RKO (cell line): ENCODE data around the gene CDKL4.
"Not testable (repeated sequence)": the region's sequence is repeated elsewhere in the genome, so short reads cannot be mapped to it uniquely, and the experiment has no call there.

ENCODE experiments used
- DNase-seq: peaks from one replicate; pipeline ENCODE4 v3.0.0-alpha.2; 2016; ENCODE audit warnings: low spot score

CDKL4 gene

GRCh38 chr2:39232141-39232540, 11.6 kb downstream of the CDKL4 start:
- DNase-seq = no peak

GRCh38 chr2:39228413-39229209, 15.2 kb downstream of the CDKL4 start:
- no peak for DNase-seq

GRCh38 chr2:39227628-39228412, 15.9 kb downstream of the CDKL4 start:
- DNase-seq = peak; percentile 77

GRCh38 chr2:39225567-39225966, 18.2 kb downstream of the CDKL4 start:
- no peak for DNase-seq

- DNase-seq = no peak
Measured at GRCh38 chr2:39223909-39224308, 19.9 kb downstream of the CDKL4 start.

DNA sequence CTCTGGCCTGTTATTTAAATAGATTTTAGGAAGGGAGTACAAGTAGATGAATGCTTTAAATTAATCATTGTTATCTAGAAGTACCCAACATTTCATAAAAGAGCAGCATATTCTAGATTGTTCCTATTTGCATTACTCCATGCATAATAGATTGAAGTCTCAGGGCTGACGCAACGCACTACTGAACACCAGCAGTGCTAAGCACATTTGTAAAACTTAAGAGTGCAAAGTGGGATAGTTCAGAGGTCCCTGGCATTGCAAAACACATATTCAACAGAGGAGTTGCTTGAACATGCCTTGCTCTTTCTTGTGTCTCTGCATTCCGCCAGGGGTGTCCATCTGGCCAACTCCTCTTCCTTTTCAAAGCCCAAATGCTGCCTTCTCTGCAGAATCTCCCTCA, 22.3 kb downstream of the CDKL4 start:
- DNase-seq = no peak

- DNase-seq = no peak
Measured at GRCh38 chr2:39220136-39220535, 23.6 kb downstream of the CDKL4 start.

GRCh38 chr2:39218391-39218790, 25.4 kb downstream of the CDKL4 start:
- DNase-seq = no peak

DNA sequence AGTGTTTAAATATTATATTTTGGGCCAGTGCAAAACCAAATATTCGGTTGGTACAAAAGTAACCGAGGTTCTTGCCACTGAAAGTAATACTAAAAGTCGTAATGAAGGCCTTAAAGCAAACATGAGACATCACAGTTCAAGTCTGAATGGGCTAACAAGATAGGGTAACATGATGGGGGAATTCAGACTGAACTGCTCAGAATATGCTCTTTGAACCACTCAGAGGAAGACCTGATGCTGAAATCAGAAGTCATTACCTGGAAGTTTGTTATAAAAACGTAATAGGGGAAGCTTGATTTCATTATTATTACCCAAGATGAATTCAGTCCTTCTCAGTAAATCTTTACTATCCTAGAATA, 26.6 kb downstream of the CDKL4 start:
- no peak for DNase-seq

DNA sequence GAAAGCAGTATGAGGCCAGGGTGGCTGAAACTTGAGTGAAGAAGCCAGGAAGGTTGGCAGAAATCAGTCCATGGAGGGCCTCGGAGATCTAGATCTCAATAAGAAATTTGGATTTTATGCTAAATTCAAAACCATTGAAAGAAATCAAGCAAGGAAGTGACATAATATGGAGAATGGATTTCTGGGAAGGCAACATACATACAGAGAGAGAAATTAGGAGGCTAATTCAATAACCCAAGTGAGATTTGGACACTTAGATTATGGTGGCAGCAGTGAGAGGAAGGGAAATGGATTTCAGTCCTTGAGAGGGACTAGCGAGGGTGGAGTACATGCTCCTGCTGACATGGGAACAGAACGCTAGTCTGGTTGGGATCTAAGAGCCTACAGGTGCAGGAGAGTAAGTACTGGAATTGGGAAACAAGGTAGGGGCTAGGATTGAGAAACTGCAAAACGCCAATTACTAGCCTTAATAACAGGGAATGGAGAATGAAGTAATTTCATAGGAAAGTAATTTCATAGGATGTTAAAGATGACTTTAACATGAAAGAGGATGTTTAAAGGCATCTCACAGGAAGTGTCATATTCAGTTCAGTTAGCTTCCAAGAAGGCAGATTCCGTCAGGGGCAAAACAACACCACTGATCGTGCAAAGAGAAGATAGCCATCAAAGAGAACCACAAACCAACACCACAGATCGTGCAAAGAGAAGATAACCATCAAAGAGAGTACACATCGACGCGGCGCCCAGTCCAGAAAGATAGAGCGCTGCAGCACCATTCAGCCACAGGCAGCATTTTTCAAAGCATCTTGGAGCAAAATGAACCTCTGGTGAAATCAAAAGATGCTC, 27.2 kb downstream of the CDKL4 start:
- DNase-seq = no peak

GRCh38 chr2:39215545-39215944, 28.2 kb downstream of the CDKL4 start:
- no peak for DNase-seq

DNA sequence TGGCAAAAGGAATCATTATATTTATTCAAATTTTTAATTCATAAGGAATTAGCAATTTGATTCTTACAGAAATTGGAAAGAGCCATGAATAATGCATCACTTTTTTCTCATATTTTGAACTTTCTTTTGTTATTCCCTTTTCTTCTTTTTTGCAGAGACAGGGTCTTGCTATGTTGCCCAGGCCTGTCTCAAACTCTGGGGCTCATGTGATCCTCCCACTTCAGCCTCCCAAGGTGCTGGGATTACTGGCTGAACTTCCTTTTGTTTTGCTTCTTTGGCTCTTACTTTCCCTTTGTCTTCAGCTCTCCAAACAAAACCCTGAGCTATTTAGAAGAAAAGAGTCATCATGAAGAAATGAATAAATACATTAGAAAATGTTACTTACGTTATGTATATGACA, 30.8 kb downstream of the CDKL4 start:
- no peak for DNase-seq

GRCh38 chr2:39210846-39211245, 32.9 kb downstream of the CDKL4 start:
- no peak for DNase-seq

- no peak for DNase-seq
Measured at GRCh38 chr2:39203382-39203781, 40.4 kb downstream of the CDKL4 start.

DNA sequence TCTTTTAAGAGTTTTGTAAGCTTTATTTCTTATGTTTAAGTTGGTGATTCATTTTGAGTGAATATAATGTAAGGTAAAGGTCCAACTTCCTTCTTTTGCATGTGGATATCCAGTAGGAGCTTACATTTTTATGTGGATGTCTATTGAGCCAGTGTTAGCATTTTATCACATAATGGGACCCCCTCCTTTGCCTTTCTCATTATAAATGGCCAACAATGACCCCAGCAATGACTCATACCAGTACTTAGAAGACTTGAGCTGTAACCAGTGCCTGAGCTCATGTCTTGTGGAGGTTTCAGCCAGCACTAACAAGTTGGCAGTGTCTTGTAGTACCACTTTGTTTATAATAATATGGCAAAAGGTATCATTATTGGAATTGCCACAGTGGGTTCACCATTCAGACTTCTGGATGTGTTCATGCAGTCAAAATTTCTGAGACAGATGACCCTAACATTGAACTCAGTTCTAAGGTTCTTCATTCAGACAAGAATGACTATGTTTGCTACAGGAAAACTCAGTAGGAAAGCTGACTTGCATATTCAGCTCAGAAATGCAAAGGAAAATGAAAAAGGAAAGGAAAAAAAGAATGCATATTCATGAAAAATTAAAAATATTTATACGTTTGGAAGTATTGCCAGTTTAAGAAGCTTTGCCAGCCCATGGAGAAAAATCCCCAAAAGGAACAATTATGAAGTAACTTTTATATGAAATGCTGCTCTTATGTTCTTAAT, 41.0 kb downstream of the CDKL4 start:
- DNase-seq = peak; percentile 10

- not testable (repeated sequence) for DNase-seq
Measured at GRCh38 chr2:39197003-39197402, 46.8 kb downstream of the CDKL4 start.

- DNase-seq = no peak
Measured at GRCh38 chr2:39194686-39195085, 49.1 kb downstream of the CDKL4 start.

- DNase-seq = no peak
Measured at GRCh38 chr2:39188960-39189494, 54.7 kb downstream of the CDKL4 start.

- DNase-seq = no peak
Measured at GRCh38 chr2:39183673-39184072, 60.1 kb downstream of the CDKL4 start.

GRCh38 chr2:39181297-39181696, 62.5 kb downstream of the CDKL4 start:
- DNase-seq = no peak
